WERI-Rb-1 (cell line): Measurements from ENCODE around the gene IRF9.
A peak's percentile ranks its signal among the peaks of the same experiment; 100 is the strongest.

ENCODE experiments used
- DNase-seq: peaks from one replicate; pipeline ENCODE4 v3.0.0-alpha.2; 2020
- H3K27ac ChIP-seq: fragments of 250-450 bp; sonication (Bioruptor Pico); 2 replicates; pipeline ENCODE4 v1.5.1; 2020; ENCODE audit warnings: mild to moderate bottlenecking, moderate library complexity
- H3K27me3 ChIP-seq: fragments of 250-450 bp; sonication (Bioruptor Pico); 2 replicates; pipeline ENCODE4 v1.5.1; 2021; ENCODE audit warnings: mild to moderate bottlenecking, low read depth, moderate library complexity; ENCODE audit not compliant: insufficient read depth, severe bottlenecking
- H3K36me3 ChIP-seq: fragments of 250-450 bp; sonication (Bioruptor Pico); 2 replicates; pipeline ENCODE4 v1.5.1; 2020; ENCODE audit warnings: mild to moderate bottlenecking, moderate library complexity
- H3K4me3 ChIP-seq: 2 replicates; pipeline ENCODE4 v1.5.1; 2011; ENCODE audit warnings: low read depth, mild to moderate bottlenecking, control low read depth, low read length
- H3K9me3 ChIP-seq: fragments of 250-450 bp; sonication (Bioruptor Pico); 2 replicates; pipeline ENCODE4 v1.5.1; 2021; ENCODE audit warnings: mild to moderate bottlenecking, moderate library complexity; ENCODE audit not compliant: severe bottlenecking
- TF ChIP-seq, protein P1 (sequence below): IDR thresholded peaks from 2 replicates; pipeline ENCODE4 v1.5.1; 2011; ENCODE audit warnings: low read depth, mild to moderate bottlenecking, control low read depth, inconsistent platforms, low read length

Gene IRF9, protein sequence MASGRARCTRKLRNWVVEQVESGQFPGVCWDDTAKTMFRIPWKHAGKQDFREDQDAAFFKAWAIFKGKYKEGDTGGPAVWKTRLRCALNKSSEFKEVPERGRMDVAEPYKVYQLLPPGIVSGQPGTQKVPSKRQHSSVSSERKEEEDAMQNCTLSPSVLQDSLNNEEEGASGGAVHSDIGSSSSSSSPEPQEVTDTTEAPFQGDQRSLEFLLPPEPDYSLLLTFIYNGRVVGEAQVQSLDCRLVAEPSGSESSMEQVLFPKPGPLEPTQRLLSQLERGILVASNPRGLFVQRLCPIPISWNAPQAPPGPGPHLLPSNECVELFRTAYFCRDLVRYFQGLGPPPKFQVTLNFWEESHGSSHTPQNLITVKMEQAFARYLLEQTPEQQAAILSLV

DNA sequence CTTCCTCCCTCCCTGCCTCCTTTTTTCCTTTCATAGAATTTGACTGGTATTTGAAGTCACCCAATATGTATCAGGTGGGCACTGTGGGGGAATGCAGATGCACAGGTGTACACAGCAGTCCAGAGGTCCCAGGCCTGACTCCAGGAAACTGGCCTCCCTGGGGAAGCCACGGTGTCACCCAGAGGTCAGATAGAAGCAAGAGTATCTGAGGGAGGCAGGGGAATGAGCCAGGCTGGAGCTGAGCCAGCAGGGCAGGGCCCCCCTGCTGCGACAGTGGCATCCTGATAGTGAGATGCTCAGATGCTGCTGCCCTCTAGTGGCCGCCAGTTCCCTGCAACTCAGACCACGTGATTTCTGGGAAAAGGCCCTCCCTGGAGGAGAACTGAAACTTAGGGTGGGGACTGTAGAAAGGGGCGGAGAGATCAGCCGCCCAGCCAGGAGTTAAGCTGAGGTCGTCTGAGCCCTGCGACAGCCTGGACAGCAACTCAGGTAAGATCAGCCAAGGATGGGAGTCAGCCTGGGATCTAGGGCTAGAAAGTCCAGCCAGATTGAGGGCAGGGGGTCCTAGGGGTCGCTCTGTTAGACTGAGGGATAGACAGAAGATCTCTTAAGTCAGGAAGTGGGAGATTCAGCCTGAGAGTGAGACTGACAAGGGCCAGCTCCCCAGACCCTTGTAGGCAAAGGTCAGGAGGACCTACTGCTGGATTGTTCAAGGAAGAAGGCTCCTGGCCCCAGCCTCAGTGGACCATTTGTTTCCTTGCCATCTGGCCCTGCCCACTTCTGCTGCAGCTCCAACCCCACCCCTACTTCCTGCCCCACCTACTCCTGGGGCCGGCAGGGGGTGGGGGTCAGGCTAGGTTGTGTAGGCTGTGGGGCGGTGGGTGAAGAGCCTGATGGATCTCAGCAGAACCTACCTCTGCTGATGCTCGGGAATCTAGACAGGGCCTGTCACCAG, at the start of gene IRF9:
IRF9 (plus strand) TSS at position 416 of the 955 bp plus-strand sequence. CDS start 880 bp downstream, outside the sequence.
- peaks cover 66% of the 10 kb centered on the region for H3K36me3 ChIP-seq
- peak; percentile 97 for DNase-seq
- H3K27ac ChIP-seq, result peak within 1 kb of the TSS; percentile 44
- no peaks in the 10 kb centered on the region for H3K27me3 ChIP-seq
- no peaks in the 10 kb centered on the region for H3K9me3 ChIP-seq
- H3K4me3 ChIP-seq, result peak within 1 kb of the TSS; percentile 3; the same call in 1 of the 2 replicates
- TF ChIP-seq, protein P1, sequence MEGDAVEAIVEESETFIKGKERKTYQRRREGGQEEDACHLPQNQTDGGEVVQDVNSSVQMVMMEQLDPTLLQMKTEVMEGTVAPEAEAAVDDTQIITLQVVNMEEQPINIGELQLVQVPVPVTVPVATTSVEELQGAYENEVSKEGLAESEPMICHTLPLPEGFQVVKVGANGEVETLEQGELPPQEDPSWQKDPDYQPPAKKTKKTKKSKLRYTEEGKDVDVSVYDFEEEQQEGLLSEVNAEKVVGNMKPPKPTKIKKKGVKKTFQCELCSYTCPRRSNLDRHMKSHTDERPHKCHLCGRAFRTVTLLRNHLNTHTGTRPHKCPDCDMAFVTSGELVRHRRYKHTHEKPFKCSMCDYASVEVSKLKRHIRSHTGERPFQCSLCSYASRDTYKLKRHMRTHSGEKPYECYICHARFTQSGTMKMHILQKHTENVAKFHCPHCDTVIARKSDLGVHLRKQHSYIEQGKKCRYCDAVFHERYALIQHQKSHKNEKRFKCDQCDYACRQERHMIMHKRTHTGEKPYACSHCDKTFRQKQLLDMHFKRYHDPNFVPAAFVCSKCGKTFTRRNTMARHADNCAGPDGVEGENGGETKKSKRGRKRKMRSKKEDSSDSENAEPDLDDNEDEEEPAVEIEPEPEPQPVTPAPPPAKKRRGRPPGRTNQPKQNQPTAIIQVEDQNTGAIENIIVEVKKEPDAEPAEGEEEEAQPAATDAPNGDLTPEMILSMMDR, result peak; percentile 91

DNA sequence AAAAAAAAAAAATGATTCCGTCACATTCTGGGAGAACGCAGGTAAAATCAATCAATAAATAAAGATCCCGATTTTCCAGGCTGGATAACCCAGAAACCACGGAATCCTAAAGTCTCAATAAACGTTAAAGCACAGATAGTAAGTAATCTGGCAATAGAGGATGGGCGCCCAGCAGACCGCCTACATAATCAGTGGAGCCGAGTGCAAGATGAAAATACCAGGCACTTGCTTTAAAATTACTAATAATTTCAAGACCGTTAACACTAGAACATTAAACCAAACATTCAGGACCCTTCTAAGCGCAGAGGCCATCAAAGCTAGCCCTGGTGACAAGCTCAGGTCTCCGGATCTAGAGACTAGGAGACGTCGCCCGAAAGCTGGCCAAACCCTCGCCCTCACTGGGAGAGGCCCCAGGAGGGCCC, 47.7 kb upstream of the IRF9 start:
- no peaks in the 10 kb centered on the region for H3K27me3 ChIP-seq
- TF ChIP-seq, protein P1, result no peak
- peaks cover 21% of the 10 kb centered on the region for H3K36me3 ChIP-seq
- peak overlapping the region; percentile 72 for H3K4me3 ChIP-seq
- peak overlapping the region; percentile 97 for H3K27ac ChIP-seq
- DNase-seq, result no peak
- no peaks in the 10 kb centered on the region for H3K9me3 ChIP-seq

GRCh38 chr14:24113801-24114531, 47.1 kb upstream of the IRF9 start:
- TF ChIP-seq, protein P1, result no peak
- DNase-seq, result peak; percentile 95
- Histone ChIP-seq H3K27me3 (no peaks in the 10 kb centered on the region), H3K4me3 (peak overlapping the region; percentile 72), H3K27ac (peak overlapping the region; percentile 97), H3K36me3 (peaks cover 27% of the 10 kb centered on the region), H3K9me3 (no peaks in the 10 kb centered on the region)

GRCh38 chr14:24114532-24115421, 46.3 kb upstream of the IRF9 start, which contains the start of the genes DCAF11 and NRL:
Gene DCAF11 (plus strand): TSS chr14:24114777. CDS start chr14:24115595, 818 bp downstream.
Gene NRL (minus strand): TSS chr14:24114949. CDS start chr14:24082848, 32,101 bp downstream.
- peaks cover 35% of the 10 kb centered on the region for H3K36me3 ChIP-seq
- H3K4me3 ChIP-seq, result peak within 1 kb of the TSS; percentile 72
- peak within 1 kb of the TSS; percentile 97 for H3K27ac ChIP-seq
- TF ChIP-seq, protein P1, result no peak
- no peaks in the 10 kb centered on the region for H3K9me3 ChIP-seq
- H3K27me3 ChIP-seq, result no peaks in the 10 kb centered on the region
- peak; percentile 99 for DNase-seq
